Measurements from ENCODE around the gene GAGE12H. TPM values are rescaled to one million over a fixed set of nuclear protein-coding genes. Genes with fewer than 3 reads are reported as not detected.

Gene GAGE12H
- total RNA-seq = not detected in 2 replicates

GRCh38 chrX:49579649-49580048 is at the start of gene GAGE12H:
Gene GAGE12H, plus strand, starts transcription at chrX:49579949. Its CDS starts 1,155 bp downstream, at chrX:49581104.

DNA sequence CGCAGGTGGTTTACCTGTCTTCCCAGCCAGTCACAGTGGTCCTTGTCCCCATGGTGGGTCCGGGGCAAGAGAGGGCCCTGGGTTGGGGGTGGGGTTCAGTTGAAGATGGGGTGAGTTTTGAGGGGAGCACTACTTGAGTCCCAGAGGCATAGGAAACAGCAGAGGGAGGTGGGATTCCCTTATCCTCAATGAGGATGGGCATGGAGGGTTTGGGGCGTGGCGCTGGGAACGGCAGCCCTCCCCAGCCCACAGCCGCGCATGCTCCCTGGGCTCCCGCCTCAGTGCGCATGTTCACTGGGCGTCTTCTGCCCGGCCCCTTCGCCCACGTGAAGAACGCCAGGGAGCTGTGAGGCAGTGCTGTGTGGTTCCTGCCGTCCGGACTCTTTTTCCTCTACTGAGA is 47.9 kb upstream of the GAGE12H start, which contains the start of gene GAGE12C:
GAGE12C (plus strand) TSS at position 301 of the 400 bp plus-strand sequence. CDS start 1,155 bp downstream, outside the sequence.

DNA sequence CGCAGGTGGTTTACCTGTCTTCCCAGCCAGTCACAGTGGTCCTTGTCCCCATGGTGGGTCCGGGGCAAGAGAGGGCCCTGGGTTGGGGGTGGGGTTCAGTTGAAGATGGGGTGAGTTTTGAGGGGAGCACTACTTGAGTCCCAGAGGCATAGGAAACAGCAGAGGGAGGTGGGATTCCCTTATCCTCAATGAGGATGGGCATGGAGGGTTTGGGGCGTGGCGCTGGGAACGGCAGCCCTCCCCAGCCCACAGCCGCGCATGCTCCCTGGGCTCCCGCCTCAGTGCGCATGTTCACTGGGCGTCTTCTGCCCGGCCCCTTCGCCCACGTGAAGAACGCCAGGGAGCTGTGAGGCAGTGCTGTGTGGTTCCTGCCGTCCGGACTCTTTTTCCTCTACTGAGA is 38.3 kb upstream of the GAGE12H start, which contains the start of gene GAGE12D:
GAGE12D (plus strand) TSS at position 301 of the 400 bp plus-strand sequence. CDS start 1,155 bp downstream, outside the sequence.

DNA sequence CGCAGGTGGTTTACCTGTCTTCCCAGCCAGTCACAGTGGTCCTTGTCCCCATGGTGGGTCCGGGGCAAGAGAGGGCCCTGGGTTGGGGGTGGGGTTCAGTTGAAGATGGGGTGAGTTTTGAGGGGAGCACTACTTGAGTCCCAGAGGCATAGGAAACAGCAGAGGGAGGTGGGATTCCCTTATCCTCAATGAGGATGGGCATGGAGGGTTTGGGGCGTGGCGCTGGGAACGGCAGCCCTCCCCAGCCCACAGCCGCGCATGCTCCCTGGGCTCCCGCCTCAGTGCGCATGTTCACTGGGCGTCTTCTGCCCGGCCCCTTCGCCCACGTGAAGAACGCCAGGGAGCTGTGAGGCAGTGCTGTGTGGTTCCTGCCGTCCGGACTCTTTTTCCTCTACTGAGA is 28.8 kb upstream of the GAGE12H start, which contains the start of gene GAGE12E:
GAGE12E (plus strand) TSS at position 301 of the 400 bp plus-strand sequence. CDS start 1,155 bp downstream, outside the sequence.

DNA sequence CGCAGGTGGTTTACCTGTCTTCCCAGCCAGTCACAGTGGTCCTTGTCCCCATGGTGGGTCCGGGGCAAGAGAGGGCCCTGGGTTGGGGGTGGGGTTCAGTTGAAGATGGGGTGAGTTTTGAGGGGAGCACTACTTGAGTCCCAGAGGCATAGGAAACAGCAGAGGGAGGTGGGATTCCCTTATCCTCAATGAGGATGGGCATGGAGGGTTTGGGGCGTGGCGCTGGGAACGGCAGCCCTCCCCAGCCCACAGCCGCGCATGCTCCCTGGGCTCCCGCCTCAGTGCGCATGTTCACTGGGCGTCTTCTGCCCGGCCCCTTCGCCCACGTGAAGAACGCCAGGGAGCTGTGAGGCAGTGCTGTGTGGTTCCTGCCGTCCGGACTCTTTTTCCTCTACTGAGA is 19.2 kb upstream of the GAGE12H start, which contains the start of gene GAGE12F:
GAGE12F (plus strand) TSS at position 301 of the 400 bp plus-strand sequence. CDS start 1,155 bp downstream, outside the sequence.

DNA sequence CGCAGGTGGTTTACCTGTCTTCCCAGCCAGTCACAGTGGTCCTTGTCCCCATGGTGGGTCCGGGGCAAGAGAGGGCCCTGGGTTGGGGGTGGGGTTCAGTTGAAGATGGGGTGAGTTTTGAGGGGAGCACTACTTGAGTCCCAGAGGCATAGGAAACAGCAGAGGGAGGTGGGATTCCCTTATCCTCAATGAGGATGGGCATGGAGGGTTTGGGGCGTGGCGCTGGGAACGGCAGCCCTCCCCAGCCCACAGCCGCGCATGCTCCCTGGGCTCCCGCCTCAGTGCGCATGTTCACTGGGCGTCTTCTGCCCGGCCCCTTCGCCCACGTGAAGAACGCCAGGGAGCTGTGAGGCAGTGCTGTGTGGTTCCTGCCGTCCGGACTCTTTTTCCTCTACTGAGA is 9.6 kb upstream of the GAGE12H start, which contains the start of gene GAGE12G:
GAGE12G (plus strand) TSS at position 301 of the 400 bp plus-strand sequence. CDS start 1,155 bp downstream, outside the sequence.

DNA sequence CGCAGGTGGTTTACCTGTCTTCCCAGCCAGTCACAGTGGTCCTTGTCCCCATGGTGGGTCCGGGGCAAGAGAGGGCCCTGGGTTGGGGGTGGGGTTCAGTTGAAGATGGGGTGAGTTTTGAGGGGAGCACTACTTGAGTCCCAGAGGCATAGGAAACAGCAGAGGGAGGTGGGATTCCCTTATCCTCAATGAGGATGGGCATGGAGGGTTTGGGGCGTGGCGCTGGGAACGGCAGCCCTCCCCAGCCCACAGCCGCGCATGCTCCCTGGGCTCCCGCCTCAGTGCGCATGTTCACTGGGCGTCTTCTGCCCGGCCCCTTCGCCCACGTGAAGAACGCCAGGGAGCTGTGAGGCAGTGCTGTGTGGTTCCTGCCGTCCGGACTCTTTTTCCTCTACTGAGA is 9.4 kb downstream of the GAGE12H start, which contains the start of gene GAGE2A:
GAGE2A (plus strand) TSS at position 301 of the 400 bp plus-strand sequence. CDS start 1,155 bp downstream, outside the sequence.

GRCh38 chrX:49598720-49599119 is 19.0 kb downstream of the GAGE12H start, which contains the start of gene GAGE1:
Gene GAGE1, plus strand, starts transcription at chrX:49599020. Its CDS starts 1,155 bp downstream, at chrX:49600175.

Other genes with a start within 250 kb of the GAGE12H start
- not detected in 2 replicates for gene GAGE13, start 248.4 kb upstream of the GAGE12H start, total RNA-seq
- gene GAGE12C, start 47.8 kb upstream of the GAGE12H start, total RNA-seq = not detected in 2 replicates
- not detected in 2 replicates for gene GAGE12D, start 38.2 kb upstream of the GAGE12H start, total RNA-seq
- gene GAGE12E, start 28.7 kb upstream of the GAGE12H start, total RNA-seq = not detected in 2 replicates
- gene GAGE12F, start 19.1 kb upstream of the GAGE12H start, total RNA-seq = not detected in 2 replicates
- gene GAGE12G, start 9.5 kb upstream of the GAGE12H start, total RNA-seq = not detected in 2 replicates
- gene GAGE2A, start 9.5 kb downstream of the GAGE12H start, total RNA-seq = not detected in 2 replicates
- not detected in 2 replicates for gene GAGE1, start 19.1 kb downstream of the GAGE12H start, total RNA-seq
- gene PAGE1, start 116.0 kb downstream of the GAGE12H start, total RNA-seq = not detected in 2 replicates
- not detected in 2 replicates for gene PAGE4, start 249.4 kb downstream of the GAGE12H start, total RNA-seq